Transverse colon (tissue), 4 donors: ENCODE results near the gene SH3RF3. TPM values are rescaled to one million over a fixed set of nuclear protein-coding genes. Genes with fewer than 3 reads are reported as not detected.

ENCODE experiments used
- DNase-seq: peaks from one replicate; pipeline ENCODE4 v3.0.0-alpha.2; 2019
- H3K27ac ChIP-seq, 4 donors: fragments of 200-600 bp; sonication (generic); 2 replicates each; pipeline ENCODE4 v1.5.1; 2016 to 2018; ENCODE audit warnings: inconsistent platforms in 4 of 4
- H3K27me3 ChIP-seq: fragments of 200-600 bp; sonication (generic); 2 replicates; pipeline ENCODE4 v1.5.1; 2017; ENCODE audit warnings: inconsistent platforms
- H3K36me3 ChIP-seq, 4 donors: fragments of 200-600 bp; sonication (generic); 2 replicates each; pipeline ENCODE4 v1.5.1; 2017 to 2019; ENCODE audit warnings: inconsistent platforms in 4 of 4
- H3K4me1 ChIP-seq, 4 donors: fragments of 200-600 bp; sonication (generic); 2 replicates each; pipeline ENCODE4 v1.5.1; 2017 to 2020; ENCODE audit warnings: inconsistent platforms in 4 of 4
- H3K4me3 ChIP-seq, 4 donors: fragments of 200-600 bp; sonication (generic); 1 replicate in 1 of 4; 2 replicates in 3 of 4; pipeline versions ENCODE4 v1.5.1 to v1.6.1; 2017 to 2019; ENCODE audit warnings: inconsistent platforms in 4 of 4
- H3K9me3 ChIP-seq, 2 donors: fragments of 200-600 bp; sonication (generic); 2 replicates each; pipeline ENCODE4 v1.5.1; 2017 to 2019; ENCODE audit warnings: inconsistent platforms in 2 of 2
- CTCF ChIP-seq, 5 experiments: fragments of 200-600 bp in 3 of 5; fragments of 450-650 bp in 2 of 5; sonication (generic) in 3 of 5; IDR thresholded peaks; 1 replicate in 2 of 5; 2 replicates in 3 of 5; pipeline ENCODE4 v1.5.1; 2016 to 2017; ENCODE audit warnings: antibody characterized with exemption in 5 of 5, inconsistent platforms in 3 of 5, mild to moderate bottlenecking in 2 of 5, moderate library complexity in 1 of 5
- EP300 ChIP-seq: sonication (generic); formaldehyde crosslinking; IDR thresholded peaks from one replicate; pipeline ENCODE4 v1.6.1; 2017; ENCODE audit warnings: antibody characterized with exemption, low read depth
- POLR2A ChIP-seq: fragments of 450-650 bp; IDR thresholded peaks from one replicate; pipeline ENCODE4 v1.6.1; 2016; ENCODE audit warnings: antibody characterized with exemption, mild to moderate bottlenecking, moderate library complexity
- POLR2AphosphoS5 ChIP-seq, 3 donors: sonication (generic); formaldehyde crosslinking; IDR thresholded peaks; one replicate each; pipeline ENCODE4 v1.6.1; 2016; ENCODE audit warnings: antibody characterized with exemption in 3 of 3
- WGBS, 2 donors: methylation state at CpG; one replicate each; pipeline ENCODE4 v1.1.5; 2018; ENCODE audit warnings: low coverage in 1 of 2; 5-methylcytosine and 5-hydroxymethylcytosine counted together
- in situ Hi-C, 4 donors: fragments of 200-750 bp; cut with MboI; loops; one replicate each; pipeline versions ENCODE4 v1.15.0 to v1.15.1; 2017; ENCODE audit warnings: low sequenced_read_pairs in 3 of 4, low pct_ligation_motif_present in 1 of 4, low pct_unique_long_range_greater_than_20kb in 1 of 4
- intact Hi-C: fragments of 100-400 bp; cut with DNase I; formaldehyde crosslinking; loops from one replicate; pipeline ENCODE4 v1.15.1; 2023; ENCODE audit warnings: low total_unique reads
- total RNA-seq, 4 donors: library from RNA; depleted of rRNA; stranded (reverse); fragments of >200 nt; gene quantifications; one replicate each; pipeline ENCODE4 v1.1.0, GENCODE V29; 2016

The SH3RF3 gene
- total RNA-seq, 4 donors from 2014 or later, result 1.9 to 8.8 (median 2.9) TPM

- intact Hi-C loops (no loop called here), in situ Hi-C loops (no loop called here)
- H3K4me1 ChIP-seq, result no peaks in the 10 kb centered on the region
- WGBS, 2 donors, result 58 to 80% methylated on average over 1 to 3 of the region's 3 CpGs
- H3K27ac ChIP-seq, result no peak overlapping the region
- no peak for DNase-seq
- TF ChIP-seq EP300, result no peak
- TF ChIP-seq CTCF (IDR thresholded peaks at IDR 0.05), result no peak
- TF ChIP-seq POLR2A, result no peak
- no peak for TF ChIP-seq POLR2AphosphoS5 (IDR thresholded peaks at IDR 0.05)
- H3K36me3 ChIP-seq, result no peaks in the 10 kb centered on the region
- no peak overlapping the region for H3K4me3 ChIP-seq
- no peaks in the 10 kb centered on the region for H3K9me3 ChIP-seq
- H3K27me3 ChIP-seq, result no peaks in the 10 kb centered on the region
Observed at GRCh38 chr2:109300582-109300981, 171.6 kb downstream of the SH3RF3 start.

- Histone ChIP-seq H3K4me1 (no peaks in the 10 kb centered on the region), H3K4me3 (no peak overlapping the region), H3K9me3 (no peaks in the 10 kb centered on the region), H3K27me3 (no peaks in the 10 kb centered on the region), H3K36me3 (no peaks in the 10 kb centered on the region), H3K27ac (no peak overlapping the region)
- WGBS, 2 donors, result 80 to 92% methylated on average over 1 to 6 of the region's 6 CpGs
- intact Hi-C loops, result no loop called here
- DNase-seq, result no peak
- in situ Hi-C loops, result no loop called here
- TF ChIP-seq CTCF (IDR thresholded peaks at IDR 0.05) (no peak), EP300 (no peak), POLR2AphosphoS5 (IDR thresholded peaks at IDR 0.05) (no peak), POLR2A (no peak)
Observed at GRCh38 chr2:109301746-109302145, 172.7 kb downstream of the SH3RF3 start.

DNA sequence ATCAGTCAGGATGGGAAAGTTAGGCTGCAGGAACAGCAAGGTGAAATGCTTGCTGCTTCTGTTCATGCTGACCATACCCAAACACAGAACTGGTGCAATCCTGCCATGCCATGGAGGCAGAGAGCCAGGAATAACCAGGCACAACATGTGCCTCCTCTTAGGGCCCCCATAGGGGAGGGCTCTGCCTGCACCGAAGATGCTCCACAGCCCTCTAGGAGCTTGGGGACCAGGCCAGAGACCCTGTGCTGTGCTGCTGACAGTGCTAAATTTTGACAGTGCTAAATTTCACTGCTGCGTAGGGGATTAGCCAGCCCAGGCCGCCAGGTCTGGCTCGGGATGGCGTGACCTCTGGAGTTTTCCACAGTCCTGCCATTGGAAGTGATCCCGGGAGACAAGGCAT lies 173.3 kb downstream of the SH3RF3 start:
- in situ Hi-C loops, result no loop called here
- H3K4me3 ChIP-seq, result no peak overlapping the region
- DNase-seq, result no peak
- H3K9me3 ChIP-seq, result no peaks in the 10 kb centered on the region
- TF ChIP-seq EP300 (no peak), POLR2AphosphoS5 (IDR thresholded peaks at IDR 0.05) (no peak), CTCF (IDR thresholded peaks at IDR 0.05) (no peak), POLR2A (no peak)
- H3K4me1 ChIP-seq, result no peaks in the 10 kb centered on the region
- WGBS, 2 donors, result 97 to 100% methylated on average over 1 to 6 of the region's 6 CpGs
- intact Hi-C loops, result no loop called here
- no peaks in the 10 kb centered on the region for H3K27me3 ChIP-seq
- H3K27ac ChIP-seq, result no peak overlapping the region
- H3K36me3 ChIP-seq, result no peaks in the 10 kb centered on the region

- no peak overlapping the region for H3K27ac ChIP-seq
- no peaks in the 10 kb centered on the region for H3K4me1 ChIP-seq
- in situ Hi-C loops (no loop called here), intact Hi-C loops (no loop called here)
- TF ChIP-seq POLR2AphosphoS5 (IDR thresholded peaks at IDR 0.05) (no peak), CTCF (IDR thresholded peaks at IDR 0.05) (no peak), POLR2A (no peak), EP300 (no peak)
- no peak for DNase-seq
- H3K36me3 ChIP-seq, result no peaks in the 10 kb centered on the region
- no peak overlapping the region for H3K4me3 ChIP-seq
- H3K9me3 ChIP-seq, result no peaks in the 10 kb centered on the region
- no peaks in the 10 kb centered on the region for H3K27me3 ChIP-seq
- WGBS, 2 donors, result 64 to 71% methylated on average over 5 of the region's 5 CpGs
Observed at GRCh38 chr2:109304242-109304641, 175.2 kb downstream of the SH3RF3 start.
